GM23248 (cell line): Measurements from ENCODE around the gene STON2. TPM values are rescaled to one million over a fixed set of nuclear protein-coding genes. Genes with fewer than 3 reads are reported as not detected.

Source experiments
- DNase-seq: peaks from one replicate; pipeline ENCODE4 v3.0.0-alpha.2; 2015
- H2AFZ ChIP-seq: fragments of 200-600 bp; sonication (generic); 2 replicates; pipeline ENCODE4 v1.6.1; 2016; ENCODE audit warnings: antibody characterized with exemption
- H3F3A ChIP-seq: fragments of 200-600 bp; sonication (generic); 2 replicates; pipeline ENCODE4 v1.6.1; 2016; ENCODE audit warnings: mild to moderate bottlenecking, antibody characterized with exemption, mixed run types; ENCODE audit not compliant: insufficient read depth
- H3K27ac ChIP-seq: fragments of 200-600 bp; sonication (generic); 2 replicates; pipeline ENCODE4 v1.5.1; 2016; ENCODE audit warnings: mild to moderate bottlenecking
- H3K27me3 ChIP-seq: fragments of 200-600 bp; sonication (generic); replicated peaks from 2 replicates; pipeline ENCODE4 v1.6.1; 2016; ENCODE audit warnings: mild to moderate bottlenecking; ENCODE audit not compliant: insufficient read depth
- H3K36me3 ChIP-seq: fragments of 200-600 bp; sonication (generic); 2 replicates; pipeline ENCODE4 v1.6.1; 2016; ENCODE audit warnings: low read depth, mild to moderate bottlenecking
- H3K4me1 ChIP-seq: fragments of 200-600 bp; sonication (generic); 2 replicates; pipeline ENCODE4 v1.6.1; 2016; ENCODE audit warnings: mild to moderate bottlenecking; ENCODE audit not compliant: insufficient read depth
- H3K4me2 ChIP-seq: fragments of 200-600 bp; sonication (generic); one replicate; pipeline ENCODE4 v1.6.1; 2016; ENCODE audit warnings: mild to moderate bottlenecking; ENCODE audit not compliant: unreplicated experiment
- H3K4me3 ChIP-seq: fragments of 200-600 bp; sonication (generic); 2 replicates; pipeline ENCODE4 v1.5.1; 2016; ENCODE audit warnings: mild to moderate bottlenecking
- H3K79me2 ChIP-seq: fragments of 200-600 bp; sonication (generic); 2 replicates; pipeline ENCODE4 v1.6.1; 2016; ENCODE audit warnings: mild to moderate bottlenecking; ENCODE audit not compliant: insufficient read depth
- H3K9ac ChIP-seq: fragments of 200-600 bp; sonication (generic); 2 replicates; pipeline ENCODE4 v1.6.1; 2016; ENCODE audit warnings: mild to moderate bottlenecking
- H3K9me2 ChIP-seq: fragments of 200-600 bp; sonication (generic); 2 replicates; pipeline ENCODE4 v1.6.1; 2016; ENCODE audit warnings: mixed run types, mild to moderate bottlenecking, moderate library complexity; ENCODE audit not compliant: insufficient read depth
- H3K9me3 ChIP-seq: fragments of 200-600 bp; sonication (generic); one replicate; pipeline ENCODE4 v1.6.1; 2017; ENCODE audit warnings: low read depth
- H4K20me1 ChIP-seq: fragments of 200-600 bp; sonication (generic); 2 replicates; pipeline ENCODE4 v1.6.0; 2016; ENCODE audit not compliant: insufficient read depth
- EZH2 ChIP-seq: fragments of 200-600 bp; sonication (generic); IDR thresholded peaks from 2 replicates; pipeline ENCODE4 v1.6.1; 2018; ENCODE audit warnings: antibody characterized with exemption, mild to moderate bottlenecking; ENCODE audit not compliant: insufficient read depth, poor library complexity, severe bottlenecking
- EZH2phosphoT487 ChIP-seq: fragments of 200-600 bp; sonication (generic); IDR thresholded peaks from 2 replicates; pipeline ENCODE4 v1.6.1; 2018; ENCODE audit warnings: antibody characterized with exemption, moderate library complexity, mild to moderate bottlenecking, low read depth; ENCODE audit not compliant: insufficient read depth
- WGBS, 2 experiments: methylation state at CpG; one replicate each; pipeline ENCODE4 v1.1.6; 2015 to 2017; ENCODE audit warnings: low lambda C conversion rate in 2 of 2, low coverage in 1 of 2; ENCODE audit errors: missing lambda C conversion rate in 2 of 2; 5-methylcytosine and 5-hydroxymethylcytosine counted together
- in situ Hi-C: fragments of 300-500 bp; cut with MboI; formaldehyde crosslinking; loops from 2 replicates; pipeline ENCODE4 v1.15.0; 2020
- polyA plus RNA-seq: library from polyadenylated mRNA; unstranded; fragments of >200 nt; fragmentation: Nextera tagmentation; extraction: Ambion mirVana; gene quantifications from 2 replicates; pipeline ENCODE4 v1.2.1, GENCODE V29; 2016
- total RNA-seq: library from RNA; depleted of rRNA; stranded (reverse); fragments of >200 nt; shearing (Covaris generic); gene quantifications from 2 replicates; pipeline ENCODE4 v1.2.3, GENCODE V29; 2014

Gene STON2
- total and polyA plus RNA-seq, 2 experiments from 2014 or later = 0.14 TPM; not detected in 1

- Histone ChIP-seq H3K36me3 (no peaks in the 10 kb centered on the region), H3K9ac (no peak overlapping the region), H3K9me2 (no peaks in the 10 kb centered on the region), H2AFZ (no peak overlapping the region), H3K4me2 (no peak overlapping the region), H3K4me1 (no peaks in the 10 kb centered on the region), H3K4me3 (no peak overlapping the region), H4K20me1 (no peaks in the 10 kb centered on the region), H3F3A (no peaks in the 10 kb centered on the region), H3K27ac (no peak overlapping the region), H3K27me3 (peaks cover 53% of the 10 kb centered on the region), H3K9me3 (no peaks in the 10 kb centered on the region), H3K79me2 (no peaks in the 10 kb centered on the region)
- TF ChIP-seq EZH2 (no peak), EZH2phosphoT487 (no peak)
- DNase-seq = no peak
- 89 to 95% methylated on average over 1 of the region's 1 CpG for WGBS, 2 experiments
- in situ Hi-C loops = no loop called here
Observed at GRCh38 chr14:81429028-81429427, 28.9 kb upstream of the STON2 start.

GRCh38 chr14:81427348-81428058 lies 27.4 kb upstream of the STON2 start:
- H2AFZ ChIP-seq = no peak overlapping the region
- no peaks in the 10 kb centered on the region for H4K20me1 ChIP-seq
- no peaks in the 10 kb centered on the region for H3F3A ChIP-seq
- no peaks in the 10 kb centered on the region for H3K36me3 ChIP-seq
- H3K4me1 ChIP-seq = no peaks in the 10 kb centered on the region
- H3K27ac ChIP-seq = no peak overlapping the region
- no peak for DNase-seq
- H3K9ac ChIP-seq = no peak overlapping the region
- no peak overlapping the region for H3K4me3 ChIP-seq
- in situ Hi-C loops = no loop called here
- no peak for TF ChIP-seq EZH2phosphoT487
- no peak for TF ChIP-seq EZH2
- no peak overlapping the region for H3K4me2 ChIP-seq
- peaks cover 43% of the 10 kb centered on the region for H3K27me3 ChIP-seq
- no peaks in the 10 kb centered on the region for H3K9me3 ChIP-seq
- no peaks in the 10 kb centered on the region for H3K9me2 ChIP-seq
- WGBS, 2 experiments = 24 to 29% methylated on average over 8 of the region's 8 CpGs
- H3K79me2 ChIP-seq = no peaks in the 10 kb centered on the region

DNA sequence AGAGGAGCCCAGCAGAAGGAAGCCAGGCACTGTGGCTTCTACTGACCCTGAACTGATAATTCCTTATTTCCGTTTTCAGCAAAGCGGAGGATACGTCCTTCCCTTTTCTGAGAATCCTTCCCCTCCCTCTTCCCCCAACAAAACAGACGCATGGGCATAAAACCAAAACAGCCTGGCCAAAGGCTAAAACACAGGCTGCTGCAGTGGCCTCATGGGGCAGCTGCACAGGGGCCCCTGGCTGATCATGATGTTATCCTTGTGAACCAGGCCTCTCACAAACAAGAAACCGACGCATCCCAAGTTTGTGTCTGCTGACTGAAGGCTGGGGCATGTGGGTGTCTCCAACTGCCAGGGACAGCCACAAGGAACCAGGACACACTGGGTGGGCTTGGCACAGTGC lies 23.4 kb upstream of the STON2 start:
- in situ Hi-C loops = no loop called here
- no peaks in the 10 kb centered on the region for H3K9me2 ChIP-seq
- no peak overlapping the region for H3K4me3 ChIP-seq
- no peak for TF ChIP-seq EZH2
- no peak for TF ChIP-seq EZH2phosphoT487
- no peak overlapping the region for H3K9ac ChIP-seq
- no peaks in the 10 kb centered on the region for H3K9me3 ChIP-seq
- H3K4me2 ChIP-seq = no peak overlapping the region
- H3K4me1 ChIP-seq = no peaks in the 10 kb centered on the region
- H3K27me3 ChIP-seq = peaks cover 26% of the 10 kb centered on the region
- WGBS, 2 experiments = 27 to 28% methylated on average over 6 of the region's 6 CpGs
- H3K79me2 ChIP-seq = no peaks in the 10 kb centered on the region
- no peaks in the 10 kb centered on the region for H3F3A ChIP-seq
- H3K27ac ChIP-seq = no peak overlapping the region
- no peaks in the 10 kb centered on the region for H4K20me1 ChIP-seq
- DNase-seq = no peak
- no peak overlapping the region for H2AFZ ChIP-seq
- no peaks in the 10 kb centered on the region for H3K36me3 ChIP-seq

DNA sequence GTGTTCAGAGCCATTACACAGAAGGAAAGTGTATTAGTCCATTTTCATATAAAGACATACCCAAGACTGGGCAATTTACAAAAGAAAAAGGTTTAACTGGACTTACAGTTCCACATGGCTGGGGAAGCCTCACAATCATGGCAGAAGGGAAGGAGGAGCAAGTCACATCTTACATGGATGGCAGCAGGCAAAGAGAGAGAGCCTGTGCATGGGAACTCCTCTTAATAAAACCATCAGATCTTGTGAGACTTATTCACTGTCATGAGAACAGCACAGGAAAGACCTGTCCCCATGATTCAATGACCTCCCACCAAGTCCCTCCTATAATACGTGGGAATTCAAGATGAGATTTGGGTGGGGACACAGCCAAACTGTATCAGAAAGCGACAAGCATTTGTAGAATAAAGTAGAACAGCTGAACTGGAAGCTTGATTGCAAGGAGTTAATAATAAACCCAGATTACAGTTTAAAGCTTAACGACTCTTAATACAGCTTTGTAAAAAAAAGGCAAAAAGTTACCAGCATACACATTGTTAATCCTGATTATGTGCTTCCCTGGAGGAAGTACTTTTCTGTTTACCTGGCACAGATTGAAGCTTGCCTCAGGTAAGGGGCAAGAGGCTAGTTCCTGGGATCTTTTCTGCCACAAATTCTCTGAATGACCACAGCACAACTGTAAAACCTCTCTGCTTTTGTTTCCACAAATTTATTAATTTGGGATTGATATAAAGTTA lies 18.1 kb upstream of the STON2 start:
- 30% methylated on average over 3 of the region's 3 CpGs for WGBS, 2 experiments
- no peak for DNase-seq
- no peak overlapping the region for H3K4me2 ChIP-seq
- H3K27me3 ChIP-seq = peaks cover 14% of the 10 kb centered on the region
- no peak overlapping the region for H3K27ac ChIP-seq
- TF ChIP-seq EZH2 (no peak), EZH2phosphoT487 (no peak)
- in situ Hi-C loops = no loop called here
- H3K36me3 ChIP-seq = no peaks in the 10 kb centered on the region
- H4K20me1 ChIP-seq = no peaks in the 10 kb centered on the region
- no peaks in the 10 kb centered on the region for H3K4me1 ChIP-seq
- no peaks in the 10 kb centered on the region for H3K9me3 ChIP-seq
- no peaks in the 10 kb centered on the region for H3F3A ChIP-seq
- H3K9ac ChIP-seq = no peak overlapping the region
- H3K79me2 ChIP-seq = no peaks in the 10 kb centered on the region
- no peak overlapping the region for H2AFZ ChIP-seq
- no peak overlapping the region for H3K4me3 ChIP-seq
- no peaks in the 10 kb centered on the region for H3K9me2 ChIP-seq
